HG03469 (cell line): ENCODE measurements around the gene KIF16B.

Experiments used
- ATAC-seq: cut with Tn5 transposase; IDR thresholded peaks from one replicate; pipeline ENCODE4 v1.9.1; 2021; ENCODE audit warnings: mild to moderate bottlenecking, moderate library complexity, moderate number of reproducible peaks; ENCODE audit not compliant: unreplicated experiment

Gene KIF16B

GRCh38 chr20:16222859-16223411, 350.3 kb downstream of the KIF16B start:
- no peak for ATAC-seq
